Gastrocnemius medialis (tissue), 4 donors: ENCODE results near the gene SNAPC4. TPM values are rescaled to one million over a fixed set of nuclear protein-coding genes. Genes with fewer than 3 reads are reported as not detected.

Experiments used
- ATAC-seq, 2 donors: fragments of 150-250 bp; one replicate each; pipeline ENCODE4 v1.9.1; 2016
- DNase-seq, 2 donors: peaks; one replicate each; pipeline ENCODE4 v3.0.0-alpha.2; 2019
- H3K27ac ChIP-seq, 4 donors: fragments of 200-600 bp; sonication (generic); 1 replicate in 1 of 4; 2 replicates in 3 of 4; pipeline ENCODE4 v1.5.1; 2016 to 2018; ENCODE audit warnings: mild to moderate bottlenecking in 2 of 4, moderate library complexity in 1 of 4
- H3K27me3 ChIP-seq, 3 donors: fragments of 200-600 bp; sonication (generic) in 2 of 3; 1 replicate in 1 of 3; 2 replicates in 2 of 3; pipeline versions ENCODE4 v1.5.1 to v1.6.0; 2016 to 2019; ENCODE audit warnings: mild to moderate bottlenecking in 1 of 3, moderate library complexity in 1 of 3
- H3K36me3 ChIP-seq, 2 donors: fragments of 200-600 bp; sonication (generic) in 1 of 2; one replicate each; pipeline ENCODE4 v1.5.1; 2017 to 2018
- H3K4me1 ChIP-seq, 2 donors: fragments of 200-600 bp; sonication (generic) in 1 of 2; one replicate each; pipeline ENCODE4 v1.5.1; 2016 to 2017; ENCODE audit warnings: mild to moderate bottlenecking in 2 of 2
- H3K4me3 ChIP-seq, 4 donors: fragments of 200-600 bp; sonication (generic) in 3 of 4; 1 replicate in 1 of 4; 2 replicates in 3 of 4; pipeline ENCODE4 v1.5.1; 2016 to 2019; ENCODE audit warnings: mild to moderate bottlenecking in 2 of 4
- H3K9me3 ChIP-seq, 3 donors: fragments of 200-600 bp; sonication (generic) in 2 of 3; 1 replicate in 1 of 3; 2 replicates in 2 of 3; pipeline ENCODE4 v1.5.1; 2016 to 2019
- CTCF ChIP-seq, 5 experiments: fragments of 450-650 bp in 3 of 5; fragments of 200-600 bp in 2 of 5; sonication (generic) in 2 of 5; IDR thresholded peaks in 4 of 5; conservative IDR thresholded peaks in 1 of 5; 1 replicate in 4 of 5; 2 replicates in 1 of 5; pipeline ENCODE4 v1.5.1; 2016 to 2019; ENCODE audit warnings: antibody characterized with exemption in 5 of 5, mild to moderate bottlenecking in 3 of 5, moderate library complexity in 3 of 5
- POLR2A ChIP-seq, 2 donors: fragments of 450-650 bp; IDR thresholded peaks; one replicate each; pipeline ENCODE4 v1.6.1; 2017; ENCODE audit warnings: antibody characterized with exemption in 2 of 2, mild to moderate bottlenecking in 2 of 2, moderate library complexity in 2 of 2
- in situ Hi-C, 4 donors: fragments of 200-750 bp; cut with MboI; loops; one replicate each; pipeline versions ENCODE4 v1.15.0 to v1.8.0; 2017; ENCODE audit warnings: low sequenced_read_pairs in 4 of 4
- intact Hi-C: fragments of 100-400 bp; cut with DNase I; formaldehyde crosslinking; loops from one replicate; pipeline ENCODE4 v1.15.1; 2023; ENCODE audit warnings: low total_unique reads
- total RNA-seq, 4 donors: library from RNA; depleted of rRNA; stranded (reverse); fragments of >200 nt; gene quantifications; one replicate each; pipeline versions ENCODE4 v1.1.0 to v1.2.3, GENCODE V29; 2016

Gene SNAPC4
- total RNA-seq, 4 donors from 2014 or later, result 2.3 to 6.0 (median 3.9) TPM

GRCh38 chr9:136412962-136413361 lies 13.0 kb upstream of the SNAPC4 start:
- Histone ChIP-seq H3K4me3 (no peak overlapping the region), H3K27me3 (no peaks in the 10 kb centered on the region), H3K4me1 (peaks cover 16 to 25% of the 10 kb centered on the region in 2 donors), H3K36me3 (peaks cover 0 to 63% of the 10 kb centered on the region in 2 donors), H3K27ac (no peak overlapping the region), H3K9me3 (no peaks in the 10 kb centered on the region)
- intact Hi-C loops, result no loop called here
- ATAC-seq (no peak), DNase-seq (no peak)
- TF ChIP-seq CTCF (IDR thresholded peaks at IDR 0.05 in 4 of 5, conservative IDR thresholded peaks at IDR 0.05 in 1 of 5), result no peak
- TF ChIP-seq POLR2A (IDR thresholded peaks at IDR 0.05), result no peak
- in situ Hi-C loops, result no loop called here

- H3K9me3 ChIP-seq, result no peaks in the 10 kb centered on the region
- peak overlapping the region; percentile 81 to 93 (median 90) for H3K27ac ChIP-seq
- no peak for ATAC-seq
- peaks cover 16 to 25% of the 10 kb centered on the region in 2 donors for H3K4me1 ChIP-seq
- intact Hi-C loops (loop anchor here (2.0 kb wide), 1 partner anchor 27 kb away; the partner anchor contains the start of gene INPP5E), in situ Hi-C loops (no loop called here)
- H3K36me3 ChIP-seq, result peaks cover 0 to 59% of the 10 kb centered on the region in 2 donors
- H3K4me3 ChIP-seq, result peak overlapping the region; percentile 76 to 97 (median 82)
- H3K27me3 ChIP-seq, result no peaks in the 10 kb centered on the region
- no peak for DNase-seq
- no peak for TF ChIP-seq POLR2A (IDR thresholded peaks at IDR 0.05)
- no peak for TF ChIP-seq CTCF (IDR thresholded peaks at IDR 0.05 in 4 of 5, conservative IDR thresholded peaks at IDR 0.05 in 1 of 5)
Observed at GRCh38 chr9:136411378-136411777, 11.4 kb upstream of the SNAPC4 start.

- in situ Hi-C loops, result no loop called here
- peaks cover 0 to 59% of the 10 kb centered on the region in 2 donors for H3K36me3 ChIP-seq
- no peaks in the 10 kb centered on the region for H3K27me3 ChIP-seq
- H3K27ac ChIP-seq, result peak within 1 kb of the TSS; percentile 81 to 93 (median 90)
- intact Hi-C loops, result loop anchor here (1.0 to 2.0 kb wide), 3 partner anchors 10 to 73 kb away; partner anchors contain the start of genes INPP5E, SEC16A and SNAPC4
- peaks cover 16 to 25% of the 10 kb centered on the region in 2 donors for H3K4me1 ChIP-seq
- DNase-seq (peak; percentile 87), ATAC-seq (peak; percentile 94 to 96)
- TF ChIP-seq CTCF (IDR thresholded peaks at IDR 0.05 in 4 of 5, conservative IDR thresholded peaks at IDR 0.05 in 1 of 5) (no peak), POLR2A (IDR thresholded peaks at IDR 0.05) (peak; percentile 83 to 94)
- no peaks in the 10 kb centered on the region for H3K9me3 ChIP-seq
- H3K4me3 ChIP-seq, result peak within 1 kb of the TSS; percentile 76 to 97 (median 82)
Observed at GRCh38 chr9:136410500-136411287, 10.7 kb upstream of the SNAPC4 start, which contains the start of the genes ENTR1 and PMPCA. Gene ENTR1 (minus strand): TSS chr9:136410614. CDS start chr9:136410397, 217 bp downstream. Gene PMPCA (plus strand): TSS chr9:136410658. CDS start chr9:136410669, 11 bp downstream.

GRCh38 chr9:136409557-136410455 lies 9.8 kb upstream of the SNAPC4 start:
- H3K4me3 ChIP-seq, result peak overlapping the region; percentile 69 to 88 (median 74)
- TF ChIP-seq POLR2A (IDR thresholded peaks at IDR 0.05) (no peak), CTCF (IDR thresholded peaks at IDR 0.05 in 4 of 5, conservative IDR thresholded peaks at IDR 0.05 in 1 of 5) (no peak)
- DNase-seq (peak; percentile 42 to 55), ATAC-seq (peak; percentile 64 to 70)
- H3K27me3 ChIP-seq, result no peaks in the 10 kb centered on the region
- peaks cover 16 to 25% of the 10 kb centered on the region in 2 donors for H3K4me1 ChIP-seq
- in situ Hi-C loops, result no loop called here
- intact Hi-C loops, result loop anchor here (1.0 to 10.0 kb wide), 4 partner anchors 10 to 445 kb away; partner anchors contain the start of genes INPP5E, SEC16A, SNAPC4 and UBAC1
- peaks cover 0 to 59% of the 10 kb centered on the region in 2 donors for H3K36me3 ChIP-seq
- peak overlapping the region; percentile 81 to 93 (median 84) for H3K27ac ChIP-seq
- no peaks in the 10 kb centered on the region for H3K9me3 ChIP-seq
